Calu3 (cell line): ENCODE measurements around the gene GPSM3. TPM values are rescaled to one million over a fixed set of nuclear protein-coding genes. Genes with fewer than 3 reads are reported as not detected.

ENCODE experiments used
- BruUV-seq: library from RNA; stranded (reverse); fragments of 400-500 nt; replicated peaks from 2 replicates; lab custom pipeline; 2021; lab: Mats Ljungman, UMichigan
- CTCF ChIA-PET: fragments of 300-600 bp; sonication (Branson Sonifier 250); formaldehyde crosslinking; loops from one replicate; lab custom pipeline; 2022; ENCODE audit warnings: antibody characterized with exemption; lab: Charles Lee
- DNase-seq: peaks from one replicate; pipeline ENCODE4 v3.0.0; 2022
- H3K27ac Mint-ChIP-seq: one replicate; pipeline ENCODE4 v1.8.0; 2022; ENCODE audit warnings: mixed read lengths; ENCODE audit not compliant: unreplicated experiment
- H3K27me3 Mint-ChIP-seq: one replicate; pipeline ENCODE4 v1.8.0; 2022; ENCODE audit warnings: mixed read lengths; ENCODE audit not compliant: unreplicated experiment
- H3K36me3 Mint-ChIP-seq: one replicate; pipeline ENCODE4 v1.8.0; 2022; ENCODE audit warnings: mild to moderate bottlenecking, moderate library complexity, mixed read lengths; ENCODE audit not compliant: insufficient read depth, unreplicated experiment
- H3K4me1 Mint-ChIP-seq: one replicate; pipeline ENCODE4 v1.8.0; 2022; ENCODE audit warnings: mild to moderate bottlenecking, low read depth, mixed read lengths; ENCODE audit not compliant: unreplicated experiment
- H3K4me3 Mint-ChIP-seq: one replicate; pipeline ENCODE4 v1.8.0; 2022; ENCODE audit warnings: mild to moderate bottlenecking, low read depth, moderate library complexity, mixed read lengths; ENCODE audit not compliant: unreplicated experiment
- H3K9me3 Mint-ChIP-seq: one replicate; pipeline ENCODE4 v1.8.0; 2022; ENCODE audit warnings: low read depth, mixed read lengths; ENCODE audit not compliant: unreplicated experiment
- intact Hi-C: fragments of 100-400 bp; cut with micrococcal nuclease; formaldehyde crosslinking; loops from one replicate; pipeline ENCODE4 v1.10.0; 2022; ENCODE audit not compliant: unreplicated experiment
- total RNA-seq: library from RNA; stranded (reverse); gene quantifications from 2 replicates; pipeline ENCODE4 v1.2.3, GENCODE V29; 2022
- TF ChIP-seq, protein P1 (sequence below): fragments of 200-600 bp; IDR thresholded peaks from one replicate; pipeline ENCODE4 v1.8.0; 2022; ENCODE audit warnings: antibody characterized with exemption; ENCODE audit not compliant: unreplicated experiment

GPSM3 gene
- total RNA-seq, 1 experiment from 2014 or later = 6.2 TPM

DNA sequence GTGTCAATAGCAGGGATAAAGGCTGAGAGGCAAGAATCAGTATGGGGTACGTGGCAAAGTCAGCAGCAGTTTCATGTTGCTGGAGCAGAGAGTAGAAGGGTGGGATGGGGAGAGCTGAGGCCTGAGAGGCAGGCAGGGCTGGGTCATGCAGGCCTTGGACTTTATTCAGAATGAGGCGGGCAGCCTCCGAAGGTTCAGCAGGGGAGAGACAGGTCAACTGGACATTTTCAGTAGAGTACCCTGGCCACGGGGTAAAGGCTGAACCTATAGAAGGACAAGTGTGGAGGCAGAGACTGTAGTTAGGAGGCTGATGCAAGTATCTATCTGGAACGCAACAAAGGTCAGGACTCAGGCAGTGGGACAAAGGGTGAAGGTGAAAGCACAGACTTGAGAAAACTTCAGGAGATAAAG, 17.8 kb upstream of the GPSM3 start:
- no peak overlapping the region for H3K27ac Mint-ChIP-seq
- peaks cover 4% of the 10 kb centered on the region for H3K36me3 Mint-ChIP-seq
- BruUV-seq = no TSS peak
- H3K4me1 Mint-ChIP-seq = no peaks in the 10 kb centered on the region
- H3K27me3 Mint-ChIP-seq = peaks cover 77% of the 10 kb centered on the region
- intact Hi-C loops = no loop called here
- TF ChIP-seq, protein P1, sequence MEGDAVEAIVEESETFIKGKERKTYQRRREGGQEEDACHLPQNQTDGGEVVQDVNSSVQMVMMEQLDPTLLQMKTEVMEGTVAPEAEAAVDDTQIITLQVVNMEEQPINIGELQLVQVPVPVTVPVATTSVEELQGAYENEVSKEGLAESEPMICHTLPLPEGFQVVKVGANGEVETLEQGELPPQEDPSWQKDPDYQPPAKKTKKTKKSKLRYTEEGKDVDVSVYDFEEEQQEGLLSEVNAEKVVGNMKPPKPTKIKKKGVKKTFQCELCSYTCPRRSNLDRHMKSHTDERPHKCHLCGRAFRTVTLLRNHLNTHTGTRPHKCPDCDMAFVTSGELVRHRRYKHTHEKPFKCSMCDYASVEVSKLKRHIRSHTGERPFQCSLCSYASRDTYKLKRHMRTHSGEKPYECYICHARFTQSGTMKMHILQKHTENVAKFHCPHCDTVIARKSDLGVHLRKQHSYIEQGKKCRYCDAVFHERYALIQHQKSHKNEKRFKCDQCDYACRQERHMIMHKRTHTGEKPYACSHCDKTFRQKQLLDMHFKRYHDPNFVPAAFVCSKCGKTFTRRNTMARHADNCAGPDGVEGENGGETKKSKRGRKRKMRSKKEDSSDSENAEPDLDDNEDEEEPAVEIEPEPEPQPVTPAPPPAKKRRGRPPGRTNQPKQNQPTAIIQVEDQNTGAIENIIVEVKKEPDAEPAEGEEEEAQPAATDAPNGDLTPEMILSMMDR = no peak
- DNase-seq = no peak
- CTCF ChIA-PET = no interaction called here
- no peaks in the 10 kb centered on the region for H3K9me3 Mint-ChIP-seq
- H3K4me3 Mint-ChIP-seq = no peak overlapping the region

DNA sequence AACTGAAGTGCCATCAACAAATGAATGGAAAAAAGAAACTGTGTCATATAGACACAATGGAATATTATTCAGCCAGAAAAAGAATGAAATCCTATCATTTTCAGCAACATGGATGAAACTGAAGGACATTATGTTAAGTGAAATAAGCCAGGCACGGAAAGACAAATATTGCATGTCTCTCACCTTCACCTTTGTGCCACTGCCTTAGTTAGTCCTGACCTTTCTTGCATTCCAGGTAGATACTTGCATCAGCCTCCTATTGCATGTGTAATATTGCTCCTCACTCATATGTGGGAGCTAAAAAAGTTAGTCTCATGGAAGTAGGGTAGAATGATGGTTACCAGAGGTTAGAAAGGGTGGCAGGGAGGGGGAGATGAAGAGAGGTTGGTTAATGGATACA, 16.6 kb upstream of the GPSM3 start:
- TF ChIP-seq, protein P1 = no peak
- Mint-ChIP-seq H3K27me3 (peaks cover 77% of the 10 kb centered on the region), H3K36me3 (peaks cover 4% of the 10 kb centered on the region), H3K4me3 (no peak overlapping the region), H3K9me3 (no peaks in the 10 kb centered on the region), H3K4me1 (no peaks in the 10 kb centered on the region), H3K27ac (no peak overlapping the region)
- CTCF ChIA-PET = no interaction called here
- intact Hi-C loops = no loop called here
- no peak for DNase-seq
- no TSS peak for BruUV-seq

DNA sequence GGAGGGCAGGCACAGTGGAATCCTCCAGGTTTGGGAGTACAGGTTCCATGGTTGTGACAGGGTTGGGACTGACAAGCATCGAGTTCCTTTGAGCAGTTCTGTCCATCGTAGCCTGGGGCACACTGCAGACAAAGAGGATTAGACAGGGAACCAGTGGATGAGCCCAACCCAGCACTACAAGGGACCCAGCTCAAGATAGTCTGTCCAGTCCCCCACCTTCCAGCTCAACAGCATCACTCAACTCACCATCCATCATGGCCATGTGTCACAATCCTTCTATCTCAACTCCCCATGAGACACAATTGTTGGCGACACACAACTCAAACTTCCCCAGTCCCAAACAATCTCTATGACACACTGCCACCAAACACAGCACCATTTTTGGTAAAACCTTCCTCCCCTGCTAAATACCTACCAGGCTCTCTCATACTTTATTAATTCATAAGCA, 11.8 kb upstream of the GPSM3 start:
- BruUV-seq = no TSS peak
- intact Hi-C loops = no loop called here
- peaks cover 72% of the 10 kb centered on the region for H3K27me3 Mint-ChIP-seq
- TF ChIP-seq, protein P1 = no peak
- DNase-seq = no peak
- H3K27ac Mint-ChIP-seq = no peak overlapping the region
- H3K36me3 Mint-ChIP-seq = no peaks in the 10 kb centered on the region
- no peaks in the 10 kb centered on the region for H3K4me1 Mint-ChIP-seq
- H3K9me3 Mint-ChIP-seq = no peaks in the 10 kb centered on the region
- H3K4me3 Mint-ChIP-seq = no peak overlapping the region
- CTCF ChIA-PET = no interaction called here

DNA sequence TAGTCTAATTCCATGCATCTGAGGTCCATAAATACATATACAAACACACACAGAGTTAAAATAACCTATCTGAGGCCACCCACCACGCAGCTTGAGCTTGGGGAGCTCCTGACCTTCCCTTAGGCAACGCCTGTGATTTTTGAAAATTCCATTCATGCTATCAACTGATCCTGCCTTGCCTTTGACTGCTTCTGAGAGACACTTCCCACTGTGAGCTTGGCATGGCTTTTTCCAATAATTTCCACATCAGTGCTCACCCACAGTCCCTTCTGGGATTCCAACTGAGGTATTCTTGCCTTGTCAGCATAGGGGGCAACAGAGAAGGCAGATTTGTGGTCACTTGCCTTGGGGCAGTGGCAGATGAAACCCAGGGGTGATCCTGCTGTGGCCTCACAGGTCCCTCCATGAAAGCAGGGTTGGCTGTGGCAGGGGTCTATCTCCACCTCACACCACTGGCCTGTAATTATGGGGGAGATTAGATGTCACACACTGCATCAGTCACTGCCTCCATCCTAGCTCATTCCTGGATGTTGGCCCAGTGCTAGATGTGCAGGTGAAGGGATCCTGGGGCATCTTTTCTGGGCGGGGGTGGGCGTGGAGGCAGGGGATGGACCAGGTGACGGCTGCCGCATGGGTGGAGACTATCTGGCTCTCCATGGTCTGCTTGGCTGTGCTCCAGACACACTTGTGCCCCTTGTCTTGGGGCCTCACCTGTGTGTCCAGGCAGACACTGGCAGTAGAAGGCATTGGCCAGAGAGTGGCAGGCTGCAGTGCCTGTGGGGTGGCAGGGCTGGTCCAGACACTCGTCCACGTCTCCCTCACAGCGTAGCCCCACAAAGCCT, 11.2 kb upstream of the GPSM3 start:
- H3K27me3 Mint-ChIP-seq = peaks cover 66% of the 10 kb centered on the region
- TF ChIP-seq, protein P1 = no peak
- CTCF ChIA-PET = interaction anchor here (0.6 to 0.9 kb wide), 2 partner anchors 20 to 1045 kb away, joined by 3 read pairs; partner anchors contain the start of gene NOTCH4
- BruUV-seq = no TSS peak
- DNase-seq = no peak
- H3K27ac Mint-ChIP-seq = no peak overlapping the region
- H3K9me3 Mint-ChIP-seq = no peaks in the 10 kb centered on the region
- intact Hi-C loops = no loop called here
- no peaks in the 10 kb centered on the region for H3K4me1 Mint-ChIP-seq
- H3K4me3 Mint-ChIP-seq = no peak overlapping the region
- peaks cover 4% of the 10 kb centered on the region for H3K36me3 Mint-ChIP-seq
